KBM-7 (cell line): ENCODE results near the gene EGLN3.
"Not testable (repeated sequence)": the region's sequence is repeated elsewhere in the genome, so short reads cannot be mapped to it uniquely, and the experiment has no call there.

Experiments
- DNase-seq: peaks from one replicate; pipeline ENCODE4 v3.0.0-alpha.2; 2015
- in situ Hi-C: fragments of 300-500 bp; cut with MboI; formaldehyde crosslinking; loops from 2 replicates; pipeline ENCODE4 v1.14.3; 2020; ENCODE audit warnings: low sequenced_read_pairs, low pct_unique_long_range_greater_than_20kb, mixed read lengths

The EGLN3 gene

GRCh38 chr14:33950320-33951182, at the start of gene EGLN3:
TSS of gene EGLN3 (minus strand) at chr14:33951074. CDS start at chr14:33950752, 322 bp downstream.
- peak; percentile 80 for DNase-seq
- in situ Hi-C loops = no loop called here

GRCh38 chr14:34000396-34000795, 49.5 kb upstream of the EGLN3 start:
- no peak for DNase-seq
- in situ Hi-C loops = no loop called here

- in situ Hi-C loops = no loop called here
- DNase-seq = no peak
Measured at GRCh38 chr14:33999771-34000291, 49.0 kb upstream of the EGLN3 start.

- in situ Hi-C loops = no loop called here
- no peak for DNase-seq
Measured at GRCh38 chr14:33997611-33998010, 46.7 kb upstream of the EGLN3 start.

GRCh38 chr14:33996462-33996861, 45.6 kb upstream of the EGLN3 start:
- in situ Hi-C loops = no loop called here
- no peak for DNase-seq

- in situ Hi-C loops = no loop called here
- DNase-seq = no peak
Measured at GRCh38 chr14:33993246-33993645, 42.4 kb upstream of the EGLN3 start.

GRCh38 chr14:33992274-33993007, 41.6 kb upstream of the EGLN3 start:
- in situ Hi-C loops = no loop called here
- no peak for DNase-seq

GRCh38 chr14:33990790-33991189, 39.9 kb upstream of the EGLN3 start:
- DNase-seq = no peak
- in situ Hi-C loops = no loop called here

- in situ Hi-C loops = no loop called here
- DNase-seq = no peak
Measured at GRCh38 chr14:33987565-33988080, 36.7 kb upstream of the EGLN3 start.

GRCh38 chr14:33986804-33987203, 35.9 kb upstream of the EGLN3 start:
- no peak for DNase-seq
- in situ Hi-C loops = no loop called here

- no peak for DNase-seq
- in situ Hi-C loops = no loop called here
Measured at GRCh38 chr14:33985242-33985641, 34.4 kb upstream of the EGLN3 start.

- DNase-seq = peak; percentile 43
- in situ Hi-C loops = no loop called here
Measured at GRCh38 chr14:33979613-33980276, 28.9 kb upstream of the EGLN3 start.

GRCh38 chr14:33978892-33979612, 28.2 kb upstream of the EGLN3 start:
- in situ Hi-C loops = no loop called here
- DNase-seq = no peak

- DNase-seq = no peak
- in situ Hi-C loops = no loop called here
Measured at GRCh38 chr14:33972583-33973081, 21.8 kb upstream of the EGLN3 start.

- in situ Hi-C loops, DNase-seq: not testable (repeated sequence)
Measured at GRCh38 chr14:33969846-33970245, 19.0 kb upstream of the EGLN3 start.

GRCh38 chr14:33968722-33969121, 17.8 kb upstream of the EGLN3 start:
- no peak for DNase-seq
- in situ Hi-C loops = no loop called here

- in situ Hi-C loops = no loop called here
- no peak for DNase-seq
Measured at GRCh38 chr14:33967138-33967537, 16.3 kb upstream of the EGLN3 start.

- in situ Hi-C loops = no loop called here
- no peak for DNase-seq
Measured at GRCh38 chr14:33966276-33966675, 15.4 kb upstream of the EGLN3 start.
